ENCODE data around the gene CHPF. TPM values are rescaled to one million over a fixed set of nuclear protein-coding genes. Genes with fewer than 3 reads are reported as not detected.

CHPF gene
- total RNA-seq, 1 donor from 2014 or later = 4.7 TPM

- TF ChIP-seq CTCF (IDR thresholded peaks at IDR 0.05) = no peak
- peaks cover 79% of the 10 kb centered on the region for H3K27me3 Mint-ChIP-seq
- ChIA-PET POLR2A (no interaction called here), CTCF (no interaction called here)
- no peak for ATAC-seq (ENCODE audit: low read depth)
- intact Hi-C loops (cut with micrococcal nuclease) = no loop called here
- H3K27ac Mint-ChIP-seq = no peak overlapping the region
- H3K36me3 Mint-ChIP-seq (ENCODE audit: low read depth) = no peaks in the 10 kb centered on the region
- no peaks in the 10 kb centered on the region for H3K9me3 Mint-ChIP-seq
- H3K4me1 Mint-ChIP-seq = peaks cover 17% of the 10 kb centered on the region
- no peak overlapping the region for H3K4me3 Mint-ChIP-seq
- DNase-seq = no peak
These were observed 24.1 kb downstream of the CHPF start for GRCh38 chr2:219519526-219519916.

GRCh38 chr2:219517954-219518778 lies 25.4 kb downstream of the CHPF start:
- POLR2A ChIA-PET = no interaction called here
- Mint-ChIP-seq H3K9me3 (no peaks in the 10 kb centered on the region), H3K27me3 (peaks cover 77% of the 10 kb centered on the region), H3K36me3 (ENCODE audit: low read depth) (no peaks in the 10 kb centered on the region), H3K4me3 (no peak overlapping the region), H3K4me1 (peaks cover 17% of the 10 kb centered on the region), H3K27ac (no peak overlapping the region)
- DNase-seq (no peak), ATAC-seq (ENCODE audit: low read depth) (no peak)
- TF ChIP-seq CTCF (IDR thresholded peaks at IDR 0.05) = no peak
- CTCF ChIA-PET = interaction anchor here (1.4 kb wide), 1 partner anchor 12 kb away, joined by 4 read pairs; no protein-coding TSS in a partner anchor
- intact Hi-C loops (cut with micrococcal nuclease) = no loop called here

GRCh38 chr2:219516888-219517287 lies 26.7 kb downstream of the CHPF start:
- intact Hi-C loops (cut with micrococcal nuclease) = no loop called here
- no peaks in the 10 kb centered on the region for H3K36me3 Mint-ChIP-seq (ENCODE audit: low read depth)
- H3K4me1 Mint-ChIP-seq = peaks cover 14% of the 10 kb centered on the region
- peaks cover 82% of the 10 kb centered on the region for H3K27me3 Mint-ChIP-seq
- H3K27ac Mint-ChIP-seq = no peak overlapping the region
- POLR2A ChIA-PET = no interaction called here
- no peaks in the 10 kb centered on the region for H3K9me3 Mint-ChIP-seq
- no peak overlapping the region for H3K4me3 Mint-ChIP-seq
- ATAC-seq (ENCODE audit: low read depth) (no peak), DNase-seq (no peak)
- no peak for TF ChIP-seq CTCF (IDR thresholded peaks at IDR 0.05)
- CTCF ChIA-PET = no interaction called here

GRCh38 chr2:219515874-219516629 lies 27.6 kb downstream of the CHPF start:
- TF ChIP-seq CTCF (IDR thresholded peaks at IDR 0.05) = no peak
- ChIA-PET POLR2A (no interaction called here), CTCF (no interaction called here)
- Mint-ChIP-seq H3K36me3 (ENCODE audit: low read depth) (no peaks in the 10 kb centered on the region), H3K4me1 (peaks cover 9% of the 10 kb centered on the region), H3K9me3 (no peaks in the 10 kb centered on the region), H3K27me3 (peaks cover 81% of the 10 kb centered on the region), H3K4me3 (no peak overlapping the region), H3K27ac (no peak overlapping the region)
- DNase-seq = no peak
- no peak for ATAC-seq (ENCODE audit: low read depth)
- intact Hi-C loops (cut with micrococcal nuclease) = no loop called here

- ChIA-PET CTCF (no interaction called here), POLR2A (no interaction called here)
- Mint-ChIP-seq H3K4me3 (no peak overlapping the region), H3K4me1 (peaks cover 17% of the 10 kb centered on the region), H3K27me3 (peaks cover 80% of the 10 kb centered on the region), H3K27ac (no peak overlapping the region), H3K36me3 (ENCODE audit: low read depth) (no peaks in the 10 kb centered on the region), H3K9me3 (no peaks in the 10 kb centered on the region)
- no peak for TF ChIP-seq CTCF (IDR thresholded peaks at IDR 0.05)
- intact Hi-C loops (cut with micrococcal nuclease) = no loop called here
- no peak for ATAC-seq (ENCODE audit: low read depth)
- DNase-seq = no peak
These were observed 28.8 kb downstream of the CHPF start for GRCh38 chr2:219514836-219515235.
